GM12878 (cell line): ENCODE results near the gene PNLIPRP2. TPM values are rescaled to one million over a fixed set of nuclear protein-coding genes. Genes with fewer than 3 reads are reported as not detected.

ENCODE experiments used
- ATAC-seq: fragments of 200-7000 bp; cut with Tn5 transposase; 3 replicates; pipeline ENCODE4 v1.9.1; 2020; ENCODE audit warnings: mild to moderate bottlenecking, moderate library complexity
- BruUV-seq: library from RNA; stranded (reverse); fragments of 400-500 nt; replicated peaks from 2 replicates; lab custom pipeline; 2021; lab: Mats Ljungman, UMichigan
- CTCF ChIA-PET: fragments of 300-600 bp; sonication (Branson Sonifier 250); formaldehyde crosslinking; extraction: SDS; loops from one replicate; lab custom pipeline; 2021; ENCODE audit warnings: inconsistent platforms; lab: Yijun Ruan, JAX
- POLR2A ChIA-PET: fragments of 350-600 bp; formaldehyde crosslinking; extraction: SDS; loops from one replicate; lab custom pipeline; 2021; ENCODE audit warnings: inconsistent platforms; lab: Charles Lee
- RAD21 ChIA-PET: fragments of 300-600 bp; sonication (Branson Sonifier 250); formaldehyde crosslinking; loops from one replicate; lab custom pipeline; 2023; ENCODE audit warnings: antibody characterized with exemption; ENCODE audit not compliant: unreplicated experiment; lab: Charles Lee
- SMC1A ChIA-PET: fragments of 300-600 bp; sonication (Branson Sonifier 250); formaldehyde crosslinking; loops from one replicate; lab custom pipeline; 2023; ENCODE audit not compliant: unreplicated experiment, uncharacterized antibody; lab: Charles Lee
- DNase-seq: peaks from one replicate; pipeline ENCODE4 v3.0.0-alpha.2; 2011; ENCODE audit warnings: low read depth, low spot score
- FAIRE-seq: peaks from 3 replicates; lab custom pipeline; 2011; peaks lifted over from hg19 to GRCh38; lab: Jason Lieb, UNC
- H2AFZ ChIP-seq: 2 replicates; pipeline ENCODE4 v1.6.0; 2011; ENCODE audit warnings: low read depth, low read length, control low read depth; ENCODE audit not compliant: control insufficient read depth
- H3K27ac ChIP-seq: 2 replicates; pipeline ENCODE4 v1.5.1; 2011; ENCODE audit warnings: control low read depth; ENCODE audit not compliant: control insufficient read depth, insufficient read depth
- H3K27me3 ChIP-seq, 2 experiments: replicated peaks in 1 of 2; 2 replicates each; pipeline versions ENCODE4 v1.6.0 to v1.6.1; 2011; ENCODE audit warnings: low read length in 1 of 2; ENCODE audit not compliant: control insufficient read depth in 2 of 2, insufficient read depth in 2 of 2
- H3K36me3 ChIP-seq, 2 experiments: 2 replicates each; pipeline ENCODE4 v1.5.1; 2011; ENCODE audit warnings: low read length in 1 of 2; ENCODE audit not compliant: control insufficient read depth in 2 of 2, insufficient read depth in 2 of 2
- H3K4me1 ChIP-seq: 2 replicates; pipeline ENCODE4 v1.6.1; 2011; ENCODE audit warnings: mild to moderate bottlenecking, low read length, moderate library complexity, mixed read lengths; ENCODE audit not compliant: control insufficient read depth, insufficient read depth
- H3K4me2 ChIP-seq: 2 replicates; pipeline ENCODE4 v1.6.0; 2011; ENCODE audit warnings: control low read depth; ENCODE audit not compliant: control insufficient read depth, insufficient read depth
- H3K4me3 ChIP-seq: fragments of 200-600 bp; sonication (generic); 2 replicates; pipeline ENCODE4 v1.5.1; 2016
- H3K79me2 ChIP-seq: 2 replicates; pipeline ENCODE4 v1.6.0; 2011; ENCODE audit warnings: low read length; ENCODE audit not compliant: control insufficient read depth, insufficient read depth
- H3K9ac ChIP-seq: 2 replicates; pipeline ENCODE4 v1.8.0; 2011; ENCODE audit warnings: low read length, control low read depth, mixed read lengths; ENCODE audit not compliant: control insufficient read depth, insufficient read depth
- H3K9me3 ChIP-seq: replicated peaks from 3 replicates; pipeline ENCODE4 v1.5.1; 2011; ENCODE audit warnings: mild to moderate bottlenecking, low read length; ENCODE audit not compliant: control insufficient read depth, insufficient read depth
- H4K20me1 ChIP-seq: 2 replicates; pipeline ENCODE4 v1.6.0; 2011; ENCODE audit not compliant: control insufficient read depth, insufficient read depth
- ATF7 ChIP-seq: fragments of 450-650 bp; IDR thresholded peaks from 2 replicates; pipeline ENCODE4 v1.6.1; 2016; ENCODE audit warnings: low read depth, mild to moderate bottlenecking
- BCLAF1 ChIP-seq: fragments of 450-650 bp; IDR thresholded peaks from 2 replicates; pipeline ENCODE4 v1.6.1; 2017; ENCODE audit warnings: antibody characterized with exemption, mild to moderate bottlenecking, moderate library complexity
- CHD2 ChIP-seq: IDR thresholded peaks from 2 replicates; pipeline ENCODE4 v1.6.1; 2011; ENCODE audit warnings: low read depth, low read length, improper control_type of control experiment, borderline replicate concordance
- ETV6 ChIP-seq, 2 experiments: fragments of 450-650 bp in 1 of 2; IDR thresholded peaks in 1 of 2; conservative IDR thresholded peaks in 1 of 2; 2 replicates each; pipeline ENCODE4 v1.6.1; 2014; ENCODE audit warnings: antibody characterized with exemption in 1 of 2, borderline replicate concordance in 1 of 2, low read depth in 1 of 2, mild to moderate bottlenecking in 1 of 2, moderate library complexity in 1 of 2
- MTA2 ChIP-seq: fragments of 450-650 bp; IDR thresholded peaks from 2 replicates; pipeline ENCODE4 v1.6.1; 2016; ENCODE audit warnings: low read depth, mild to moderate bottlenecking, moderate library complexity
- NBN ChIP-seq: fragments of 450-650 bp; IDR thresholded peaks from 2 replicates; pipeline ENCODE4 v1.6.1; 2016
- POLR2AphosphoS2 ChIP-seq: IDR thresholded peaks from 2 replicates; pipeline ENCODE4 v1.6.1; 2011; ENCODE audit warnings: low read depth, mild to moderate bottlenecking, low read length, improper control_type of control experiment, moderate library complexity
- TCF3 ChIP-seq: IDR thresholded peaks from 2 replicates; pipeline ENCODE4 v1.6.1; 2012; ENCODE audit warnings: low read depth, mild to moderate bottlenecking, low read length, borderline replicate concordance; ENCODE audit not compliant: insufficient read depth
- ZBTB33 ChIP-seq: fragments of 450-650 bp; IDR thresholded peaks from 2 replicates; pipeline ENCODE4 v1.6.1; 2017; ENCODE audit warnings: mild to moderate bottlenecking
- ZNF384 ChIP-seq: IDR thresholded peaks from 2 replicates; pipeline ENCODE4 v1.6.1; 2012; ENCODE audit warnings: low read depth, mild to moderate bottlenecking, low read length, improper control_type of control experiment, borderline replicate concordance
- ZNF622 ChIP-seq: fragments of 450-650 bp; IDR thresholded peaks from 2 replicates; pipeline ENCODE4 v1.6.1; 2017; ENCODE audit warnings: mild to moderate bottlenecking, inconsistent platforms
- ZSCAN29 ChIP-seq: fragments of 450-650 bp; IDR thresholded peaks from 2 replicates; pipeline ENCODE4 v1.6.1; 2017; ENCODE audit warnings: mild to moderate bottlenecking, moderate library complexity
- WGBS: methylation state at CpG from one replicate; pipeline ENCODE4 v1.1.6; 2016; ENCODE audit warnings: low lambda C conversion rate; ENCODE audit not compliant: insufficient replicate concordance, insufficient coverage; ENCODE audit errors: missing lambda C conversion rate; 5-methylcytosine and 5-hydroxymethylcytosine counted together
- in situ Hi-C: fragments of 300-500 bp; cut with MboI; formaldehyde crosslinking; loops from 9 replicates; pipeline ENCODE4 v1.14.3; 2018; ENCODE audit warnings: mixed read lengths
- intact Hi-C: fragments of 100-400 bp; cut with micrococcal nuclease; formaldehyde crosslinking; loops from one replicate; pipeline ENCODE4 v1.14.2; 2022; ENCODE audit not compliant: unreplicated experiment
- polyA plus RNA-seq, 11 experiments: library from polyadenylated mRNA; depleted of rRNA in 4 of 11; unstranded in 6 of 11; stranded (reverse) in 5 of 11; fragments of >200 nt; fragmentation: Nextera tagmentation in 4 of 11; fragmentation: Illumina TruSeq in 1 of 11; extraction: Ambion mirVana in 4 of 11; extraction: Trizol in 1 of 11; gene quantifications; 1 replicate in 1 of 11; 2 replicates in 10 of 11; pipeline versions ENCODE4 v1.2.1 to v1.2.3, GENCODE V29; 2011 to 2016; ENCODE audit warnings: inconsistent platforms in 2 of 11, missing spikeins in 2 of 11, low read depth in 1 of 11
- total RNA-seq, 4 experiments: library from RNA; depleted of rRNA in 3 of 4; stranded (reverse); fragments of >200 nt in 3 of 4; fragmentation: Illumina TruSeq in 1 of 4; extraction: Trizol in 1 of 4; gene quantifications; 2 replicates each; pipeline versions ENCODE4 v1.2.1 to v1.2.3, GENCODE V29; 2013 to 2021

PNLIPRP2 gene
- total and polyA plus RNA-seq, 10 of the 15 experiments (the other 5 are each of a cell fraction or from before 2014, with no cell fraction given), result 0.33 TPM; not detected in 9

DNA sequence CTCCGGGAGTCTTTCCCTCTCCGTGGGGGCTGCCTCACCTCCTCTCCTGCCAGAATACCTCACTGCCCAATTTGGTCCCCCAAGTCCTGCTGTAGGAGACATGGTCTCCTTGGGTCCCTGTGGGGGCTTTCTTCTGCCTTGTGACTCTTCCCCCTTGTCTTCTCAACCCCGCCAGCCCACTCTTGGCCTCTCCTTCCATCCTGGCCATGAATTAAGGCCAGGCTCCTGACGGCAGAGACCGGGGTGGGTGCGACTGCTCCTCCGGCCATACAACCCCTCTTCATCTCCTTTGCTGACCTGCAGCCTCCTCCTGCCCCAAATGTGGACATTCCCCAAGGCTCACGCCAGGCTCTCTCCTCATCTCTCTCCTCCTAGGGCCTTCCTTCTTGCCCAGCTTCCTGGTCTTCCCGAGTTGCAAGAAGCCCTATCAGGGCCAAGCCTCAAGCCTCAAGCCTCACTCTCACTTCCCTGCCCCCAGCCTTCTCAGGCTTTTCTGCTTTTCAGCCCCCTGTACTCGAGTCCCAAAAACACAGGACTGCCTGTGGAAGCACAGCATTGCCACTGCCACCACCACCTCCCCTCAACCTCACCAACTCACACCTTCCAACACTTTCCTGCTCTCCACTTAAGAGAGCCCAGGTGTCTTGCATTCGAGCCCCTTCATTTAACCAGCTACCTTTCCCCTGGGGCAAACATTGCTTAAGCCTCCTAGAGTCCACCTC is 1.3 kb downstream of the PNLIPRP2 start:
- H3K79me2 ChIP-seq, result no peaks in the 10 kb centered on the region
- no peaks in the 10 kb centered on the region for H3K36me3 ChIP-seq
- no peak for TF ChIP-seq CHD2
- TF ChIP-seq ZSCAN29, result no peak
- TF ChIP-seq POLR2AphosphoS2, result no peak
- no peak for TF ChIP-seq MTA2
- no peak for TF ChIP-seq NBN
- no peak for TF ChIP-seq TCF3
- TF ChIP-seq ATF7, result no peak
- TF ChIP-seq ZNF384, result no peak
- 6% methylated on average over 7 of the region's 11 CpGs for WGBS
- in situ Hi-C loops, result no loop called here
- H3K27ac ChIP-seq, result no peak overlapping the region
- no peaks in the 10 kb centered on the region for H4K20me1 ChIP-seq
- H3K4me2 ChIP-seq, result no peak overlapping the region
- FAIRE-seq (no peak), DNase-seq (no peak), ATAC-seq (no peak)
- no peak overlapping the region for H3K9ac ChIP-seq
- ChIA-PET SMC1A (no interaction called here), POLR2A (no interaction called here), CTCF (no interaction called here), RAD21 (no interaction called here)
- no TSS peak for BruUV-seq
- no peaks in the 10 kb centered on the region; a peak in 2 of 4 replicates for H3K27me3 ChIP-seq
- no peaks in the 10 kb centered on the region for H3K4me1 ChIP-seq
- no peaks in the 10 kb centered on the region for H3K9me3 ChIP-seq
- no peak overlapping the region for H2AFZ ChIP-seq
- no peak overlapping the region for H3K4me3 ChIP-seq
- intact Hi-C loops, result no loop called here

DNA sequence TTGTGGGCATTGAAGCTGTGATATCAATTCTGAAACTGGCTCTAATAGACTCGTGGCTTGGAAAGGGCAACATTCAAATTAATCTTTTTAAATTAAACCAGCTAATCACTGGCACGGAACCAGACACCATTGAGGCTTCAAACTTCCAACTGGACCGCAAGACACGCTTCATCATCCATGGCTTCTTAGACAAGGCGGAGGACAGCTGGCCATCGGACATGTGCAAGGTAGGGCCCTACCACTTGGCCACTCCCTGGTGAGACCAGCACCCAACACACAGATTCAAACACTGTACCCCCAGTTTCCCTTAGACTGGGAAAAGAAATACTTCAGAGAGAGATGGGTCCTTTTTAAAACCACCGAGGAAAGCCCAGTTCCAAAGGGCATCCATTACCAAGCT is 5.1 kb downstream of the PNLIPRP2 start:
- no peaks in the 10 kb centered on the region for H3K9me3 ChIP-seq
- BruUV-seq, result no TSS peak
- FAIRE-seq, result no peak
- 30% methylated on average over 7 of the region's 7 CpGs for WGBS
- no peak for DNase-seq
- H3K4me3 ChIP-seq, result no peak overlapping the region
- no peaks in the 10 kb centered on the region for H3K79me2 ChIP-seq
- no peak for TF ChIP-seq ETV6 (conservative IDR thresholded peaks at IDR 0.05 in 1 of 2, IDR thresholded peaks at IDR 0.05 in 1 of 2; ENCODE audit: borderline replicate concordance in 1 of 2, low read depth in 1 of 2)
- no peak for TF ChIP-seq BCLAF1
- no peak for TF ChIP-seq ZNF622
- TF ChIP-seq ZBTB33, result no peak
- no peaks in the 10 kb centered on the region; a peak in 2 of 4 replicates for H3K27me3 ChIP-seq
- no peak overlapping the region for H3K27ac ChIP-seq
- POLR2A ChIA-PET, result no interaction called here
- SMC1A ChIA-PET, result no interaction called here
- no peaks in the 10 kb centered on the region for H3K36me3 ChIP-seq
- CTCF ChIA-PET, result no interaction called here
- in situ Hi-C loops (no loop called here), intact Hi-C loops (no loop called here)
- H4K20me1 ChIP-seq, result no peaks in the 10 kb centered on the region
- ATAC-seq, result no peak
- no peak overlapping the region for H3K9ac ChIP-seq
- H3K4me1 ChIP-seq, result no peaks in the 10 kb centered on the region
- RAD21 ChIA-PET, result no interaction called here
- no peak overlapping the region for H3K4me2 ChIP-seq
- no peak overlapping the region for H2AFZ ChIP-seq
